Thoracic aorta endothelial cell (primary cell): ENCODE data around the gene TSC22D4. TPM values are rescaled to one million over a fixed set of nuclear protein-coding genes. Genes with fewer than 3 reads are reported as not detected.

Experiments
- total RNA-seq: library from RNA; depleted of rRNA; stranded (reverse); fragments of >200 nt; gene quantifications from 2 replicates; pipeline ENCODE4 v1.2.3, GENCODE V29; 2012

The TSC22D4 gene
- 45.9 and 54.2 TPM in 2 replicates for total RNA-seq

GRCh38 chr7:100478958-100479660 is at the start of gene TSC22D4:
TSC22D4 (minus strand) TSS chr7:100479214; CDS start chr7:100478038, 1,176 bp downstream.

DNA sequence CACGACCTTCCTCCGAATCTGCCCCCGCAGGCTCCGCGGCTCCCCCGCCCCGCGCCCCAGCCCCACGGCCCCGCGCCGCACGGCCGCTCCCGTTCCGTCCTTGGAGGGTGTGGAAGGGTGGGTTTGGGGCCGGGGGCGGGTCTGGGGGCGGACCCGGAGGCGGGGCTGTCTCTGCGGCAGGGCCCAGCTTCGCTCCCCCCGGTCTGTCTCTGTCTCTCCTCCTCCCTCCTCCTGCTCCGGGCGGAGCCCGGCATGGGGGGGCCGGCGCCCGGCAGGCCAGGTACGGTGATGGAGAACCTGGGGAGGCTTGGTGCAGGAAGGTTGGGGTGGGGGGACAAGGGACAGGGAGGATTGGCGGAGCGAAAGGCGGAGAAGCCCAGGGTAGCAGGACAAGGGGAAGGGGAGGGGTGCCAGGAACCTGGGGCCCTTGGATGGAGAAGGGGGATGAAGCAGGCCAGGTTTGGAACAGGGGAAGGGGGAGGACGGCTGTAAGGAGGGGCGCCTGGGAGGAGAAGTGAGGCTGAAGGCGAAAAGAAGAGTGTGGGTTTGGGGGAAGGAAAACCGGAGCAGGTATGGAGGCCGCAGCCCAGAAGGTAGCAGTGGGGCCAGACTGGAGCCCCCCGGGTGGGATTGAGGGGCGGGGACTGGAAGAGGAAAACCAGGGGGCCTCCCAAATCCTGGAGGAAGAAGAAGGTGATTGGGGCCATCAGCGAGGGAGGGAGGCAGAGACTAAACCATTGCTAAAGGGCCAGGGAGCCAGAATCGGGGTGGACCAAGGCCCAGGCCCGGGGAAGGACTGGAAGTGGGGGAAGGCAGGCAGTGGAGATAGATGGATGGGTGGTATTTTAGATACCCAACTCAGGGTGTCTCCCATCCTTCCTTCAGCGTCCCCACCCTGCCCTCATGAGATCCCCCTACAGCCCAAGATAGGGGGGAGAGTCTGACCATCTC is 5.0 kb upstream of the TSC22D4 start, which contains the start of gene NYAP1:
Gene NYAP1, plus strand, starts transcription at position 206 of the 951 bp plus-strand sequence. CDS start 1,385 bp downstream, outside the sequence.

DNA sequence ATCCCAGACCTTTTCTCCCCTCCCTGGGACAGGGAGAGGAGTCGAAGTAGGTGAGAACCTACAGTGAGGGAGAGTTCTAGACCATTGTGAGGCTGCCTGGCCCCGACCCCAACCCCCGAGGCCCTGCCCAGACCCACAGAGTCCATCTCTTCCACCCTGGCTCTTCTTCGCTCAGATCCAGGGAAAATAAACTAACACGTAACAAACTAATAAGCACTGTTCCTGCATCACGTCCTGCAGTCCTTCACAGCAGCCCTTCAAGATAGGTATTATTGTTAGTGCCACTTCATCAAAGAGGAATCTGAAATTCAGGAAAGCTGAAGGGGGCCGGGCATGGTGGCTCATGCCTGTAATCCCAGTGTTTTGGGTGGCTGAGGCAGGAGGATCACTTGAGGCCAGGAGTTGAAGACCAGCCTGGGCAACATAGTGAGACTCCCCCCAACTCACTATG is 14.8 kb downstream of the TSC22D4 start, which contains the start of gene SPACDR:
Gene SPACDR, minus strand, starts transcription at position 51 of the 451 bp plus-strand sequence. CDS start 235 bp downstream, outside the sequence.

GRCh38 chr7:100429637-100430492 is 49.1 kb downstream of the TSC22D4 start, which contains the start of gene MEPCE:
MEPCE (plus strand) TSS chr7:100429831; CDS start chr7:100430019, 188 bp downstream.

GRCh38 chr7:100428199-100428966 is 50.6 kb downstream of the TSC22D4 start, which contains the start of gene ZCWPW1:
ZCWPW1 (minus strand) TSS chr7:100428703; CDS start chr7:100420649, 8,054 bp downstream.

Other genes with a start within 250 kb of the TSC22D4 start
- not detected in 2 replicates for gene SPDYE3, start 171.5 kb downstream of the TSC22D4 start, total RNA-seq
- 12.4 and 14.9 TPM in 2 replicates for gene PILRB, start 121.1 kb downstream of the TSC22D4 start, total RNA-seq
- 0.22 and 0.40 TPM in 2 replicates for gene PILRA, start 105.7 kb downstream of the TSC22D4 start, total RNA-seq
- 0.53 and 0.79 TPM in 2 replicates for gene ZCWPW1, start 50.5 kb downstream of the TSC22D4 start, total RNA-seq
- 33.0 and 44.9 TPM in 2 replicates for gene MEPCE, start 49.4 kb downstream of the TSC22D4 start, total RNA-seq
- 13.9 and 14.5 TPM in 2 replicates for gene PPP1R35, start 42.7 kb downstream of the TSC22D4 start, total RNA-seq
- gene SPACDR, start 15.0 kb downstream of the TSC22D4 start, total RNA-seq: 1.7 and 1.9 TPM in 2 replicates
- gene NYAP1, start 4.7 kb upstream of the TSC22D4 start, total RNA-seq: 2.7 and 4.1 TPM in 2 replicates
- 33.0 and 36.8 TPM in 2 replicates for gene AGFG2, start 60.0 kb upstream of the TSC22D4 start, total RNA-seq
- gene SAP25, start 94.7 kb upstream of the TSC22D4 start, total RNA-seq: 0.53 TPM in 1 of 2 replicates, not detected in the other
- gene LRCH4, start 106.9 kb upstream of the TSC22D4 start, total RNA-seq: 18.6 and 21.3 TPM in 2 replicates
- gene FBXO24, start 107.1 kb upstream of the TSC22D4 start, total RNA-seq: 0.14 and 0.27 TPM in 2 replicates
- gene PCOLCE, start 123.1 kb upstream of the TSC22D4 start, total RNA-seq: 1.2 and 1.3 TPM in 2 replicates
- gene MOSPD3, start 133.3 kb upstream of the TSC22D4 start, total RNA-seq: 6.6 and 6.7 TPM in 2 replicates
- gene TFR2, start 162.3 kb upstream of the TSC22D4 start, total RNA-seq: 0.27 and 0.43 TPM in 2 replicates
- gene ACTL6B, start 177.2 kb upstream of the TSC22D4 start, total RNA-seq: not detected in 2 replicates
- 79.8 and 94.3 TPM in 2 replicates for gene GNB2, start 194.5 kb upstream of the TSC22D4 start, total RNA-seq
- gene GIGYF1, start 215.0 kb upstream of the TSC22D4 start, total RNA-seq: 20.1 and 23.1 TPM in 2 replicates
- gene POP7, start 226.9 kb upstream of the TSC22D4 start, total RNA-seq: 36.7 and 44.8 TPM in 2 replicates
- not detected in 2 replicates for gene EPO, start 241.3 kb upstream of the TSC22D4 start, total RNA-seq